ENCODE measurements around the gene ITPR1.

Gene ITPR1

GRCh38 chr3:4525560-4526223 is 32.5 kb downstream of the ITPR1 start:
- peaks cover 19% of the 10 kb centered on the region for H3K36me3 Mint-ChIP-seq
- H3K27me3 Mint-ChIP-seq = no peaks in the 10 kb centered on the region
- no peaks in the 10 kb centered on the region for H3K9me3 Mint-ChIP-seq
- DNase-seq (ENCODE audit: low spot score in 2 of 2) (no peak), ATAC-seq (ENCODE audit: low read depth) (no peak)
- H3K4me3 Mint-ChIP-seq = no peak overlapping the region
- H3K4me1 Mint-ChIP-seq = peaks cover 53% of the 10 kb centered on the region
- peak overlapping the region; percentile 64 for H3K27ac Mint-ChIP-seq

- DNase-seq (ENCODE audit: low spot score in 2 of 2) (no peak), ATAC-seq (ENCODE audit: low read depth) (no peak)
- Mint-ChIP-seq H3K36me3 (peaks cover 18% of the 10 kb centered on the region), H3K4me1 (peaks cover 59% of the 10 kb centered on the region), H3K4me3 (no peak overlapping the region), H3K9me3 (no peaks in the 10 kb centered on the region), H3K27me3 (no peaks in the 10 kb centered on the region), H3K27ac (no peak overlapping the region)
Measured at GRCh38 chr3:4528320-4528719, 35.2 kb downstream of the ITPR1 start.

GRCh38 chr3:4528819-4529600 is 35.9 kb downstream of the ITPR1 start:
- ATAC-seq (ENCODE audit: low read depth) = no peak
- Mint-ChIP-seq H3K9me3 (no peaks in the 10 kb centered on the region), H3K4me1 (peaks cover 57% of the 10 kb centered on the region), H3K27me3 (no peaks in the 10 kb centered on the region), H3K27ac (no peak overlapping the region), H3K4me3 (no peak overlapping the region), H3K36me3 (peaks cover 14% of the 10 kb centered on the region)
- DNase-seq (ENCODE audit: low spot score in 2 of 2) = no peak

- Mint-ChIP-seq H3K27ac (peak overlapping the region; percentile 35), H3K9me3 (no peaks in the 10 kb centered on the region), H3K4me3 (no peak overlapping the region), H3K4me1 (peaks cover 52% of the 10 kb centered on the region), H3K27me3 (no peaks in the 10 kb centered on the region), H3K36me3 (peaks cover 15% of the 10 kb centered on the region)
- no peak for ATAC-seq (ENCODE audit: low read depth)
- no peak for DNase-seq (ENCODE audit: low spot score in 2 of 2)
Measured at GRCh38 chr3:4529876-4530588, 36.9 kb downstream of the ITPR1 start.

GRCh38 chr3:4531478-4532025 is 38.4 kb downstream of the ITPR1 start:
- DNase-seq (ENCODE audit: low spot score in 2 of 2) (no peak), ATAC-seq (ENCODE audit: low read depth) (no peak)
- Mint-ChIP-seq H3K36me3 (peaks cover 20% of the 10 kb centered on the region), H3K4me1 (peaks cover 41% of the 10 kb centered on the region), H3K27me3 (no peaks in the 10 kb centered on the region), H3K27ac (peak overlapping the region; percentile 26), H3K9me3 (no peaks in the 10 kb centered on the region), H3K4me3 (no peak overlapping the region)

GRCh38 chr3:4532535-4533112 is 39.5 kb downstream of the ITPR1 start:
- peaks cover 4% of the 10 kb centered on the region for H3K9me3 Mint-ChIP-seq
- no peak for ATAC-seq (ENCODE audit: low read depth)

GRCh38 chr3:4533489-4534443 is 40.6 kb downstream of the ITPR1 start:
- H3K4me1 Mint-ChIP-seq = peaks cover 36% of the 10 kb centered on the region
- no peak overlapping the region for H3K4me3 Mint-ChIP-seq
- H3K27ac Mint-ChIP-seq = peak overlapping the region; percentile 41
- peaks cover 40% of the 10 kb centered on the region for H3K36me3 Mint-ChIP-seq
- DNase-seq (ENCODE audit: low spot score in 2 of 2) = no peak
- H3K27me3 Mint-ChIP-seq = no peaks in the 10 kb centered on the region
- H3K9me3 Mint-ChIP-seq = peaks cover 7% of the 10 kb centered on the region
- no peak for ATAC-seq (ENCODE audit: low read depth)

More at GRCh38 chr3:4532535-4533112, 39.5 kb downstream of the ITPR1 start:
- no peak overlapping the region for H3K4me3 Mint-ChIP-seq
- H3K36me3 Mint-ChIP-seq = peaks cover 31% of the 10 kb centered on the region
- H3K4me1 Mint-ChIP-seq = peaks cover 37% of the 10 kb centered on the region
- no peak for DNase-seq (ENCODE audit: low spot score in 2 of 2)
- no peaks in the 10 kb centered on the region for H3K27me3 Mint-ChIP-seq
- H3K27ac Mint-ChIP-seq = no peak overlapping the region

GRCh38 chr3:4534906-4535305 is 41.8 kb downstream of the ITPR1 start:
- no peak for DNase-seq (ENCODE audit: low spot score in 2 of 2)
- Mint-ChIP-seq H3K27ac (no peak overlapping the region), H3K4me1 (peaks cover 32% of the 10 kb centered on the region), H3K4me3 (no peak overlapping the region), H3K36me3 (peaks cover 44% of the 10 kb centered on the region), H3K27me3 (no peaks in the 10 kb centered on the region), H3K9me3 (peaks cover 7% of the 10 kb centered on the region)
- no peak for ATAC-seq (ENCODE audit: low read depth)

GRCh38 chr3:4536260-4536659 is 43.1 kb downstream of the ITPR1 start:
- Mint-ChIP-seq H3K27ac (peak overlapping the region; percentile 5), H3K9me3 (peaks cover 7% of the 10 kb centered on the region), H3K27me3 (no peaks in the 10 kb centered on the region), H3K36me3 (peaks cover 40% of the 10 kb centered on the region), H3K4me3 (no peak overlapping the region), H3K4me1 (peaks cover 20% of the 10 kb centered on the region)
- no peak for ATAC-seq (ENCODE audit: low read depth)
- no peak for DNase-seq (ENCODE audit: low spot score in 2 of 2)

- H3K36me3 Mint-ChIP-seq = peaks cover 33% of the 10 kb centered on the region
- H3K4me1 Mint-ChIP-seq = peaks cover 15% of the 10 kb centered on the region
- no peaks in the 10 kb centered on the region for H3K27me3 Mint-ChIP-seq
- ATAC-seq (ENCODE audit: low read depth) = no peak
- H3K27ac Mint-ChIP-seq = no peak overlapping the region
- no peak overlapping the region for H3K4me3 Mint-ChIP-seq
- no peak for DNase-seq (ENCODE audit: low spot score in 2 of 2)
- H3K9me3 Mint-ChIP-seq = peaks cover 7% of the 10 kb centered on the region
Measured at GRCh38 chr3:4540267-4540666, 47.1 kb downstream of the ITPR1 start.

- Mint-ChIP-seq H3K4me3 (no peak overlapping the region), H3K36me3 (peaks cover 14% of the 10 kb centered on the region), H3K9me3 (peaks cover 3% of the 10 kb centered on the region), H3K27me3 (no peaks in the 10 kb centered on the region), H3K27ac (peak overlapping the region; percentile 58), H3K4me1 (peaks cover 17% of the 10 kb centered on the region)
- ATAC-seq (ENCODE audit: low read depth) = no peak
- DNase-seq (ENCODE audit: low spot score in 2 of 2) = no peak
Measured at GRCh38 chr3:4543110-4543509, 50.0 kb downstream of the ITPR1 start.

GRCh38 chr3:4546346-4547178 is 53.4 kb downstream of the ITPR1 start:
- Mint-ChIP-seq H3K27me3 (no peaks in the 10 kb centered on the region), H3K4me1 (peaks cover 12% of the 10 kb centered on the region), H3K4me3 (no peak overlapping the region), H3K36me3 (peaks cover 9% of the 10 kb centered on the region), H3K27ac (no peak overlapping the region), H3K9me3 (no peaks in the 10 kb centered on the region)
- DNase-seq (ENCODE audit: low spot score in 2 of 2) (no peak), ATAC-seq (ENCODE audit: low read depth) (no peak)

Data from memory B cell (primary cell).